GM12801 (cell line): ENCODE data around the gene NAGLU.

Experiments used
- TF ChIP-seq, protein P1 (sequence below): IDR thresholded peaks from one replicate; pipeline ENCODE4 v1.5.1; 2011; ENCODE audit warnings: control low read depth; ENCODE audit not compliant: insufficient read length; ENCODE audit errors: extremely low read depth

The NAGLU gene

DNA sequence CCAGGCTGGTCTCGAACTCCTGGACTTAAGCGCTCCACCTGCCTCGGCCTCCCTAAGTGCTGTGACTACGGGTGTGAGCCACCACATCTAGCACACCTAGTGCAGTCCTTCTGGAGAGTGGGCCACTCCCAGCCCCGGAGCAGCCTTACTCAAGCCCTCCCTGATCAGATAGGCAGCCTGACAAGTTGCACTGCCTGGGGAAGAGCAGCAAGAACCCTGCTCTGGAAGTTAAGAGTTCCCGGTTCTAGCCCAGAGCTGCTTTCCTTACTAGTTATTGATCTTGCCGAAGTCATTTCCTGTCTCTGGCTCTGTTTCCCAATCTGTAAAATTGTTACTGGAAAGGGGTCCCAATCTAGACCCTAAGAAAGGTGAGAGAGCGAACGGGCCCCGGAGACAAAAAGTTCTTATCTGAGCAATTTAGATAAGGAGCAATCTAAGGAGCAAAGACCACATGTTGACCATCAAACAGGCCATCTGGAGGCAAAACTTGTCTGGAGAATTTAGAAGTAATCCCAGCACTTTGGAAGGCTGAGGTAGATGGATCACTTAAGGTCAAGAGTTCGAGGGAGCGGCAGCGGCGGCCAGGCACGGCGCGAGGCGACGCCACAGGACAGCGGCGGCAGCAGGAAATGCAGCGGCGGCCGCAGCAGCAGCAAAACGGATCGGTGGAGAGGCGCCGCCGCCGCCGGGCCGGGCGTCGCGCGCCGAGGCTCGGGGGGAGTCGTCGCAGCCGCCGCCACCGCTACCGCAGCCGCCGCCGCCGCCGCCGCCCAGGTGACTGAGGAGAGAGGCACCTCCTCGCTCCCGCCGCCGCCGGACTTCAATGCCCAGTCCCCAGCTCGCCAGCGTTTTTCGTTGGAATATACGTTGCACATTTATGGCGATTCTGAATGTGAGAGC is 4.3 kb upstream of the NAGLU start:
- TF ChIP-seq, protein P1, sequence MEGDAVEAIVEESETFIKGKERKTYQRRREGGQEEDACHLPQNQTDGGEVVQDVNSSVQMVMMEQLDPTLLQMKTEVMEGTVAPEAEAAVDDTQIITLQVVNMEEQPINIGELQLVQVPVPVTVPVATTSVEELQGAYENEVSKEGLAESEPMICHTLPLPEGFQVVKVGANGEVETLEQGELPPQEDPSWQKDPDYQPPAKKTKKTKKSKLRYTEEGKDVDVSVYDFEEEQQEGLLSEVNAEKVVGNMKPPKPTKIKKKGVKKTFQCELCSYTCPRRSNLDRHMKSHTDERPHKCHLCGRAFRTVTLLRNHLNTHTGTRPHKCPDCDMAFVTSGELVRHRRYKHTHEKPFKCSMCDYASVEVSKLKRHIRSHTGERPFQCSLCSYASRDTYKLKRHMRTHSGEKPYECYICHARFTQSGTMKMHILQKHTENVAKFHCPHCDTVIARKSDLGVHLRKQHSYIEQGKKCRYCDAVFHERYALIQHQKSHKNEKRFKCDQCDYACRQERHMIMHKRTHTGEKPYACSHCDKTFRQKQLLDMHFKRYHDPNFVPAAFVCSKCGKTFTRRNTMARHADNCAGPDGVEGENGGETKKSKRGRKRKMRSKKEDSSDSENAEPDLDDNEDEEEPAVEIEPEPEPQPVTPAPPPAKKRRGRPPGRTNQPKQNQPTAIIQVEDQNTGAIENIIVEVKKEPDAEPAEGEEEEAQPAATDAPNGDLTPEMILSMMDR = no peak

DNA sequence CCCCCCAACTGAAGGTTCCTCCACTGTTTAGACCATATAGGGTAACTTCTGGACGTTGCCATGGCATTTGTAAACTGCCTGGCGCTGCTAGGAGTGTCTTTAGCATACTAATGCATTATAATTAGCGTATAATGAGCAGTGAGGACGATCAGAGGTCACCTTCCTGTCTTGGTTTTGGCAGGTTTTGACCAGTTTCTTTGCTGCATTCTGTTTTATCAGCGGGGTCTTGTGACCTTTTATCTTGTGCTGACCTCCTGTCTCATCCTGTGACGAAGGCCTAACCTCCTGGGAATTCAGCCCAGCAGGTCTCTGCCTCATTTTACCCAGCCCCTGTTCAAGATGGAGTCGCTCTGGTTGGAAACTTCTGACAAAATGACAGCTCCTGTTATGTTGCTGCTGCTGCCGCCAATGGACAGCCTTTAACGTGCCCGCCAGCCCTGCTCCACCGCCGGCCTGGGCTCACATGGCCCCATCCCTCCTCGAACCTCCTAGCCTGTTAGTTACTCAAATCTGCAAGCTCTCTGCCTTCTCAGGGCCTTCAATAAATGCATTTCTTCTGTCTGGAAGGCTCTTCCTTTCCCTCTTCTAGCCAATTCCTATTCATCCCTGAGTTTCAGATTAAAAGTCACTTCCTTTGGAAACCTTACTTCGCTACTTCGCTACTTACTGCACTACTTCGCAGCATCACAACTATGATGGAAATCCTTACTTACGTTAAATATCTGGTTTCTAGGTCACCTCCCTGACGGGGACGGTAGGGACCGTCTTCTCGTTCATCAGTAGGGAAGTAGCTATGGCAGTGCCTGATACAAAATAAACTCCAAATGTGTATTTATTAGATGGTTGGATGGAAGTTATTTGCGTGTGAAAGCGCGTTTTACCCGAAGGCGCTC is 640 bp upstream of the NAGLU start:
- TF ChIP-seq, protein P1 = no peak

DNA sequence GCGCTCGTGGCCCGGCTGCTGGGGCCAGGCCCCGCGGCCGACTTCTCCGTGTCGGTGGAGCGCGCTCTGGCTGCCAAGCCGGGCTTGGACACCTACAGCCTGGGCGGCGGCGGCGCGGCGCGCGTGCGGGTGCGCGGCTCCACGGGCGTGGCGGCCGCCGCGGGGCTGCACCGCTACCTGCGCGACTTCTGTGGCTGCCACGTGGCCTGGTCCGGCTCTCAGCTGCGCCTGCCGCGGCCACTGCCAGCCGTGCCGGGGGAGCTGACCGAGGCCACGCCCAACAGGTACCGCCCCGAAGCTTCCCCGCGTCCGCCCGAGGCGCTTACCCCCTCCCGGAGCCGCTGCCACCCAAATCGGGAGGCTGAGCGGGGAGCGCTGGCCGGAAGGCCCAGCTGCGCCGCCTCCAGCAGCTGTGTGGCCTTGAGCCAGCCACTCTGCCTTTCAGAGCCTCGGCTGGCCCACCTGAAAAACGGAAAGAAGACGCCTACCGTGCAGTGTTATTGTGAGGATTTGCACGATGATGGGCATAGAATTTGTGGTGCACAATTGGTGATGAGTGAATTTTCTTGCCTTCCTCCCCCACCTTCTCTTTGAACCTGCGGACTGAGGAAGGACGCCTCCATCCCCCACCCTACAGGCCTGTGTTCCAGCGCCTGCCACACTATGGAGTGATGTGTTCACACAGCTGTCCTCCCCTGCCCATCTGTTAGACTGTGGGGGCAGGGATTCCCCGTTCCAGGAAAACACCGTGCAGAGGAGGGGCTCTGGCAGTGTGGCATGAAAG is 523 bp downstream of the NAGLU start:
- TF ChIP-seq, protein P1 = no peak

DNA sequence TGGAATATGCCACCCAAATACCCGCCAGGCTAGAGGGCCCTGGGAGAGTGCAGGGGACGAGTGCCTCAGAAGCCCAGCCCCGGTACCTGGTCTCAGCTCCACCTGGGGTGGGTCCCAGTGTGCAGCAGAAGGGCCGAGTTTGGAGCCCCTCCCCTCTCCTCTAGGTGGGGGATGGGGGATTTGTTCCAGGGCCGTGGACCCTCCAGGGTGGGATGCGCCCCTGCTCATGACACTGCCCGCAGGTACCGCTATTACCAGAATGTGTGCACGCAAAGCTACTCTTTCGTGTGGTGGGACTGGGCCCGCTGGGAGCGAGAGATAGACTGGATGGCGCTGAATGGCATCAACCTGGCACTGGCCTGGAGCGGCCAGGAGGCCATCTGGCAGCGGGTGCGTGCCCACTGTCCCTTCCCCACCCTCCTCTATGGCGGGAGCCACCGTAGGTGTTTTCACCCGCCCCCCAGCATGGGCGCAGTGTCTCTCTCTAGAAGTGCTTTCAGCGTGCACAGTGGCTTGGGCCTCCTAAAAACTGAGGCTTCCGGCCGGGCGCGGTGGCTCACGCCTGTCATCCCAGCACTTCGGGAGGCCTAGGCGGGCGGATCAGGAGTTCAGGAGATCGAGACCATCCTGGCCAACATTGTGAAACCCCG is 1.2 kb downstream of the NAGLU start:
- TF ChIP-seq, protein P1 = no peak

DNA sequence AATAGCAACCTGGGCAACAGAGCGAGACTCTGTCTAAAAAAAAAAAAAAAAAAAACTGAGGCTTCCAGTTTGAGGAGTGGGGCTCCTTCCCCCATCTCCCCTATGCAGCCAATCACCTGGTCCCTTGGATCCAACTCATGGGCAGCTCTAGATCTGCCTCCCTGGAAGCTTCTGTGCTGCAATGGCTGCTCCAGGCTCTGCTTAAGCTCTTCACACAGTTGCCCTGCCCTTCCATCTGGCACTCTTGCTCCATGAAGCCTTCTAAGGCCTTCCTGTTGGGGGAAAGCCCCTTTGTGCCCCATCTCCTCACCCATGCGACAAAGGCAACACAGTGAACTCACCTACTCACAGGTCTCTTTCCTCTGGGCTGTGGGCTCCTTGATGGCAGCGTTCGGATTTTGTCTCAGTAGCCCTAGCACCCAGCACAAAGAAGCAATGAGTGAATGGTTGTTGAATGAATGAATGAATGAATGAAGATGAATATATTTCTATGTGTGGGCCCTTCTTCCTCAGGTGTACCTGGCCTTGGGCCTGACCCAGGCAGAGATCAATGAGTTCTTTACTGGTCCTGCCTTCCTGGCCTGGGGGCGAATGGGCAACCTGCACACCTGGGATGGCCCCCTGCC is 1.9 kb downstream of the NAGLU start:
- TF ChIP-seq, protein P1 = no peak

DNA sequence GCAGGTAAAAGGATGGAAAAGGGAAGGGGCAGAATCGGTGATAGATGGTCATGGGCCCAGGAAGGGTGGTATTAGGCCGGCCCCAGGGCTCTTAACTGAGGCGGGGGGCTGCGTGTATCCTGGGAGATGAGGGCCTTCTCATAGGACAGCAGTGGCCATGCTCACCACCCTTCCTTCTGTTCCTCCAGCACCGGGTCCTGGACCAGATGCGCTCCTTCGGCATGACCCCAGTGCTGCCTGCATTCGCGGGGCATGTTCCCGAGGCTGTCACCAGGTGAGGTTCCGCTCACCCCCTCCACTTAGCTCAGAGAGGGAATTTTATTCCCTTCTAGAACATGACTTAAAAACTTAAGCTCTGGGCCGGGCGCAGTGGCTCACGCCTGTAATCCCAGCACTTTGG is 2.4 kb downstream of the NAGLU start:
- TF ChIP-seq, protein P1 = no peak
